ENCODE results near the gene DPEP1. TPM values are rescaled to one million over a fixed set of nuclear protein-coding genes. Genes with fewer than 3 reads are reported as not detected.

DPEP1 gene
- polyA plus RNA-seq, 1 donor: 29.0 TPM

- no peak for DNase-seq
Measured at GRCh38 chr16:89596957-89597649, 16.3 kb upstream of the DPEP1 start.

- DNase-seq: no peak
Measured at GRCh38 chr16:89598199-89598598, 15.2 kb upstream of the DPEP1 start.

- DNase-seq: no peak
Measured at GRCh38 chr16:89599451-89599858, 14.0 kb upstream of the DPEP1 start.

GRCh38 chr16:89599902-89600301 lies 13.5 kb upstream of the DPEP1 start:
- no peak for DNase-seq

GRCh38 chr16:89600427-89600826 lies 13.0 kb upstream of the DPEP1 start:
- no peak for DNase-seq

- DNase-seq: no peak
Measured at GRCh38 chr16:89600956-89601355, 12.5 kb upstream of the DPEP1 start.

- DNase-seq: no peak
Measured at GRCh38 chr16:89601906-89602272, 11.6 kb upstream of the DPEP1 start.

- DNase-seq: peak; percentile 91
Measured at GRCh38 chr16:89602273-89602951, 11.0 kb upstream of the DPEP1 start.

GRCh38 chr16:89602952-89603590 lies 10.4 kb upstream of the DPEP1 start:
- DNase-seq: no peak

GRCh38 chr16:89604764-89605163 lies 8.7 kb upstream of the DPEP1 start:
- DNase-seq: no peak

GRCh38 chr16:89605186-89605970 lies 8.1 kb upstream of the DPEP1 start:
- no peak for DNase-seq

GRCh38 chr16:89606006-89606405 lies 7.4 kb upstream of the DPEP1 start:
- DNase-seq: no peak

- no peak for DNase-seq
Measured at GRCh38 chr16:89607453-89607852, 6.0 kb upstream of the DPEP1 start.

- no peak for DNase-seq
Measured at GRCh38 chr16:89607937-89608740, 5.3 kb upstream of the DPEP1 start.

- DNase-seq: no peak
Measured at GRCh38 chr16:89610108-89610453, 3.4 kb upstream of the DPEP1 start.

GRCh38 chr16:89612415-89613166 lies 851 bp upstream of the DPEP1 start:
- DNase-seq: no peak

- DNase-seq: no peak
Measured at GRCh38 chr16:89613954-89614459, 565 bp downstream of the DPEP1 start.

- no peak for DNase-seq
Measured at GRCh38 chr16:89615176-89615575, 1.7 kb downstream of the DPEP1 start.

- DNase-seq: no peak
Measured at GRCh38 chr16:89615596-89616090, 2.2 kb downstream of the DPEP1 start.

GRCh38 chr16:89616623-89617022 lies 3.2 kb downstream of the DPEP1 start:
- DNase-seq: no peak

GRCh38 chr16:89617036-89617435 lies 3.6 kb downstream of the DPEP1 start:
- DNase-seq: no peak
